HG02943 (cell line): ENCODE results near the gene TMEM176B.

Experiments
- ATAC-seq: cut with Tn5 transposase; IDR thresholded peaks from one replicate; pipeline ENCODE4 v1.9.1; 2021; ENCODE audit warnings: mild to moderate bottlenecking, low read depth, moderate library complexity; ENCODE audit not compliant: unreplicated experiment

Gene TMEM176B

DNA sequence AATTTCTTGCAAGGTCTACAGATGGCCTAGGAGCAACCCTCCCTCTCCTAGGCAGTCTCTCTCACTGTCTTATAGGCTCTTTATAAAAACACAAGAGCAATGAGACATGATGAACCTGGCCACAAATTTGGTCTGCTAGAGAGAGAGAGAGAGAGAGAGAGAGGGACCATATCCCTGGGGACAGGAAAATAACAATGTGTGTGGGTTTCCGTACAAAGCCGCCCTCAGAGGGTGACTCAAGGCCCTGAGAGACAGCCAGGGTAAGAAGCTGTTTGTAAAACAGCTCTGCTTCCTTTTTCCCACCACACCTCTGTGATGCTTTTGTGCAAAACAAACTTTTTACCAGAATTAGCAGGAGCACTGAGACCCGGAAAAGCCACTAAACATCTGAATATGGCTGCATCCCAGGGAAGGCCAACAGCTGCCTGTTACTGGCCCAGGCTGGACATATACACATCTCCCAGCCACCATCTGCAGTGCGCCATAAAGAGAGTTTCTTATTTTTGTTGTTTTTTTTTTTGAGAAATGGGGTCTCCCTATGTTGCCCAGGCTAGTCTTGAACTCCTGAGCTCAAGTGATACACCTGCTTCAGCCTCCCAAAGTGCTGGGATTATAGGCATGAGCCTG is 44.6 kb downstream of the TMEM176B start:
- ATAC-seq = no peak

GRCh38 chr7:150754951-150755350 is 45.2 kb downstream of the TMEM176B start:
- no peak for ATAC-seq

DNA sequence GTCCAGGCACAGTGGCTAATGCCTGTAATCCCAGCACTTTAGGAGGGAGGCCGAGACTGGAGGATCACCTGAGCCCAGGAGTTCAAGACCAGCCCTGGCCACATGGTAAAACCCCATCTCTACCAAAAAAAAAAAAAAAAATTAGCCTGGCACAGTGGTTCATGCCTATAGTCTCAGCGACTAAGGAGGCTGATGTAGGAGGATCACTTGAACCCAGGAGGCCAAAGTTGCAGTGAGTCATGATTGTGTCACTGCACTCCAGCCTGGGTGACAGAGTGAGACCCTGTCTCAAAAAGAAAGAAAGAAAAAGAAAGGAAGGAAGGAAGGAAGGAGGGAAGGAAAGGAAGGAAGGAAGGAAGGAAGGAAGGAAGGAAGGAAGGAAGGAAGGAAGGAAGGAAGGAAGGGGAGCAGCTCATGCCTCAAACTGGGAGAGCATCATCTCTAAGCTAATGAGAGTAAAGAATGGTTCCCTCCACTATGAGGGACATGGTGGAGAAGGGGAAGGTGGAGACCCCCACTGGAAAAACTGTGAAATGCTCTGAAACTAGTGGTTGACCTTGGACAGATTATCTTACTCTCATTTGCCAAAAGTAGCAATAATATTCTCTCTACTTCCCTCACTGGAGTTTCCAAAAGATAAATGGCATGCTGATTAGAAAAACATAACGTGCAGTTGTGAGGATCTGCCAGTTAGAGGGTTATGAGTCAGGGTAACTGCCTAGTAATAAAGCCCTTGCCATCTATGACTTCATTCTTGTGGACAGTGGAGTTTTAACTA is 46.1 kb downstream of the TMEM176B start:
- ATAC-seq = no peak

- no peak for ATAC-seq
Measured at GRCh38 chr7:150753239-150753638, 46.9 kb downstream of the TMEM176B start.

DNA sequence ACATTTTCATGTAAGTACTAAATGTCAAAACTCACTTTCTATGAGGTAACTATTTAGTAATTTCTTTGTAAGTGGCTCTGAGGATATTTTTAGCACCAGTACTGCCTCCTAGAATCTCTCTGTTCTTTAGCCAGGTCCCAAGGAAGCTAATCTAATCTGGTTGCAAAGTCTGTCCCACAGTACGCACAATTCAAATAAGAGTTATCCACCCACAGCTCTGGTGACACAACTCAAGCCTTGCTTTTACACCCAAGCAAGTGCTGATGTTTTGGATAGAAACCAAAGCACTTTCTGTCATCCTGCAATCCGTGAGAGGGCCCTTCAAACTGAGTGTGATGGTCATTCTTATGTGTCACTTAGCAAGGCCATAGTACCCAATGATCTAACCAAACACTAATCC is 48.5 kb downstream of the TMEM176B start:
- no peak for ATAC-seq

DNA sequence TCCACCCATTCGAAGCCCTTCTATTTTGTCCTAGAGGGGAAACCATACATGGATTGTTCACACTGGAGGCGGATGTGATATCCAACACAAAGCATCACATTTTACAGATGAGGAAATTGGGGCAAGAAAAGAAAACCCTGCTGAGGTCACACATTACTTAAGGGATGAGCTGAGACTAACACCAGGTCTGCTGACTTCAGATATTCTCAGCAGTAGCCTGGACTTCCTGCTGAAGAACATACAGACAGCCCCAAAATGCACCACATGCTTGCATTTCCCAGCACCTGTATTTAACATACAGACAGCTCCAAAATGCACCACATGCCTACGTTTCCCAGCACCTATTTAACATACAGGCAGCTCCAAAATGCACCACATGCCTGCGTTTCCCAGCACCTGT is 51.8 kb downstream of the TMEM176B start:
- no peak for ATAC-seq

GRCh38 chr7:150746921-150747320 is 53.2 kb downstream of the TMEM176B start:
- ATAC-seq = no peak

DNA sequence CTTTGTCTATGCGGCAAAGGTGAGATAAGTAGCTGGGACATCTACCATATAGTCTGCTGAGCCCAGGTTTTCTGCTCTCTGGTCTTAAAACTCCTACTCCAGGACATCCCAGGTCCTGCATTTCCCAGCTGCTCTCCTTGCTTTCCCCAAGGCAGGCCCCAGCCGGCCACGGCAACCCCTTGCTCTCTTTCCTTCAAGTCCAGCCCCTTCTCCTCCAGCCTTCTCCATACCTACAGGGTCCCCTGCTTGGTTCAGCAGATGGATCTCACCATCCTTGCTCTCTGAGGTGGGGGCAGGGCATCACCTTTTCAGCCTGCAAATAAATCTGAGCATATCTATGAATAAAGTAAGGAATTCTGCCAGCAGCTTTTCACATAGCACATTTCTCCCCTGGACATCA is 54.3 kb downstream of the TMEM176B start:
- no peak for ATAC-seq

DNA sequence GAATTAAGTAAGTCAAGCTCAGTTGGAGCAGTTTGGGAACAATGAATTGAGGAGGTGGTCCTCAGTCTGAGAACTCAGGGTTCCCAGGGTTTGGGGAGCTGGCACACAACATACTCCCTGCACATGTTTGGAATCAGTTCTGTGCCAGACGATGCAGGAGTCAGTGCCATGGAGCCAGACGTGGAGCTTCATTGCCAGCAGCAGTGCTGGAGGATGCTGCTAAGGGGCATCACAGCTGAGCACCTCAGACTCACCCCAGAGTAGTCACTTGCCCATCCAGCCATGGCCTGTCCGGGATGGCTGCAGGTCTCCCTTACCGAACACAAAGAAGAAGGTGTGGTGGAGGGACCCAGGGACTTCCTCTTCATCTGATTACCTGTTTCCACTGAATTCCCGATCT is 55.1 kb downstream of the TMEM176B start:
- no peak for ATAC-seq

DNA sequence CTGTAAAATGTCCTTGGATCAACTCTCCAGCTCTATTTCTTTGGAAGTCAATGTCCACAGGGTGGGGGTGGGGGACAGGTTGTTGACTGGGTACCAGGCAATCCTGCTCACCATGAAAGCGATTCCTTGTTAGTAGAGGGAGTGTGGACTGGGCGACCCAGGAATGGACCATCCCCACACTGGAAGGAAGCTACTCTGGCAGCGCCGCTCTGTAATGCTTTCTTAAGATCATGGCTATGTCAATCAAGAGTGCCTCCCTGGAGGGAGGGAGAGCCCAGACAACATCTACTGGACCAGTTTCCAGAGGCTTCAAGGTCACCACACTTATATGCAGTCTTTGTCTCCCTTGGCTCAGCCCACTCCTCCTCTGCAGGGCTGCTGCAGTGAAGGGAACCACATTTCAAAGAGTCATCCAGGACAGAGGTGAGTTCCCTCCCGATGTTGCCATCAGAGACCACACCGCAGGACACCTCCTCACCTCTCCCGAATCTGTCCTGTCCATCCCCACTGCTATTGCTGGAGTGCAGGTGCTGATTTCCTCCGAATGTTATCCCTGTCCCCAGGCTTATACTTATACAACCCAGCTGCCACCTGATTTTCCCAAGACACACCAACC is 56.0 kb downstream of the TMEM176B start:
- ATAC-seq = no peak

GRCh38 chr7:150742286-150742968 is 57.7 kb downstream of the TMEM176B start:
- ATAC-seq = no peak
